Measurements from ENCODE around the gene SLC22A23.

SLC22A23 gene

GRCh38 chr6:3377536-3378397 lies 79.1 kb downstream of the SLC22A23 start:
- peak overlapping the region; percentile 90 for H3K27ac ChIP-seq
- TF ChIP-seq, protein P1, sequence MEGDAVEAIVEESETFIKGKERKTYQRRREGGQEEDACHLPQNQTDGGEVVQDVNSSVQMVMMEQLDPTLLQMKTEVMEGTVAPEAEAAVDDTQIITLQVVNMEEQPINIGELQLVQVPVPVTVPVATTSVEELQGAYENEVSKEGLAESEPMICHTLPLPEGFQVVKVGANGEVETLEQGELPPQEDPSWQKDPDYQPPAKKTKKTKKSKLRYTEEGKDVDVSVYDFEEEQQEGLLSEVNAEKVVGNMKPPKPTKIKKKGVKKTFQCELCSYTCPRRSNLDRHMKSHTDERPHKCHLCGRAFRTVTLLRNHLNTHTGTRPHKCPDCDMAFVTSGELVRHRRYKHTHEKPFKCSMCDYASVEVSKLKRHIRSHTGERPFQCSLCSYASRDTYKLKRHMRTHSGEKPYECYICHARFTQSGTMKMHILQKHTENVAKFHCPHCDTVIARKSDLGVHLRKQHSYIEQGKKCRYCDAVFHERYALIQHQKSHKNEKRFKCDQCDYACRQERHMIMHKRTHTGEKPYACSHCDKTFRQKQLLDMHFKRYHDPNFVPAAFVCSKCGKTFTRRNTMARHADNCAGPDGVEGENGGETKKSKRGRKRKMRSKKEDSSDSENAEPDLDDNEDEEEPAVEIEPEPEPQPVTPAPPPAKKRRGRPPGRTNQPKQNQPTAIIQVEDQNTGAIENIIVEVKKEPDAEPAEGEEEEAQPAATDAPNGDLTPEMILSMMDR (conservative IDR thresholded peaks at IDR 0.05): no peak

DNA sequence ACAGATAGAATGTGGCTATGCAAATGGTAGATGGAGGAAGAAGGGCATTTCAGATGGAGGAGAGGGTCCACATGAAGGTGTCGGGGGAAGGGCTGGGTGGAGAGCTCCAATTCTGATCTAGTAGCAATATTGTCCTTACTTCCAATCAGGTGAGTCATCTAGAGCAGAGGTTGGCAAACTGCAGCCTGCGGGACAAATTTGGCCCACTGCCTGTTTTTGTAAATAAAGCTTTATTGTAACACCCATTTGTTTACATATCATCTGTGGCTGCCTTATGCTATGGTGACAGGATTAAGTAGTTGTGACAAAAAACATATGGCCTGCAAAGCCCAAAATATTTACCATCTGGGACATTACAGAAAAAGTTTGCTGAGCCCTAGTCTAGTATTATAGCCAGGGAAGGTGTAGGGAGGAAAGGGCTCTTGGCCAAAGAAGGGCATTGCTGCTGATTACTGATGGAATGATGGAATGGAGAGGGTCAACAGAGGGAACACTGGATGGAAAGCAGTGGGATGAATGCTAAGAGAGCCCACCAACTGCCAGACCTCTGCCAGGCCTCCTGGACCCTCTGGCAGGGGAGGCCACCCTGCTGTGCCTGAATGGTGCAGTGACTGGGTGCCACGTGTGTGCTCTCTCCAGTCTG lies 79.8 kb downstream of the SLC22A23 start:
- peak overlapping the region; percentile 90 for H3K27ac ChIP-seq
- TF ChIP-seq, protein P1 (conservative IDR thresholded peaks at IDR 0.05): no peak

- TF ChIP-seq, protein P1 (conservative IDR thresholded peaks at IDR 0.05): no peak
- H3K27ac ChIP-seq: peak overlapping the region; percentile 90
Measured at GRCh38 chr6:3376064-3376463, 80.8 kb downstream of the SLC22A23 start.

DNA sequence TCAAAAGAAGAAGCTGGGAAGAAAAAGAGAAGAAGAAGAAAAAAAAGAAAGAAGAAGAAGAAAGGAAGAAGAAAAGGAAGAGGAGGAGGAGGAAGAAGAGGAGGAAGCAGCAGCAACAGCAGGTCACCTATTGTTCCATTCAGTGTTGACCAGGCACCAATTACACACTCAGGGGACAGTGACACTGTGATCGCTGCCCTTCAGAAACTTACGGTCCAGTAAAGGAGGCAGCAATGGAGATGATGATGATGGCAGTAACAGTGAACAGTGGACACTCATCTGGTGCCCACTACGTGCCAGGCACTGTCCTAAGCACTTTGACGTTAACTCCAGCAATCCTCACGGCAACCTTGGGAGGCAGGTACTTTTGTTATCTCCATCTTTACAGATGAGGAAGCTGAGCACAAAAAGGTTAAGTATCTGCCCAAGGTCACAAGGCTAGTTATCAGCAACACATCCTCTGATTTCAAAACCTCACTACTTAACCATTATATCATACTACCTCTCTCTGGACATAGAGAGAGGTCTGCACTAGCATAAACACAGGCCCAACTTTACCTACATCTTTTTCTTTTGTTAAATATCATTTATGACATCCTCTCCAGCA lies 83.2 kb downstream of the SLC22A23 start:
- TF ChIP-seq, protein P1 (conservative IDR thresholded peaks at IDR 0.05): no peak
- no peak overlapping the region; the same call in 1 of the 2 replicates for H3K27ac ChIP-seq

DNA sequence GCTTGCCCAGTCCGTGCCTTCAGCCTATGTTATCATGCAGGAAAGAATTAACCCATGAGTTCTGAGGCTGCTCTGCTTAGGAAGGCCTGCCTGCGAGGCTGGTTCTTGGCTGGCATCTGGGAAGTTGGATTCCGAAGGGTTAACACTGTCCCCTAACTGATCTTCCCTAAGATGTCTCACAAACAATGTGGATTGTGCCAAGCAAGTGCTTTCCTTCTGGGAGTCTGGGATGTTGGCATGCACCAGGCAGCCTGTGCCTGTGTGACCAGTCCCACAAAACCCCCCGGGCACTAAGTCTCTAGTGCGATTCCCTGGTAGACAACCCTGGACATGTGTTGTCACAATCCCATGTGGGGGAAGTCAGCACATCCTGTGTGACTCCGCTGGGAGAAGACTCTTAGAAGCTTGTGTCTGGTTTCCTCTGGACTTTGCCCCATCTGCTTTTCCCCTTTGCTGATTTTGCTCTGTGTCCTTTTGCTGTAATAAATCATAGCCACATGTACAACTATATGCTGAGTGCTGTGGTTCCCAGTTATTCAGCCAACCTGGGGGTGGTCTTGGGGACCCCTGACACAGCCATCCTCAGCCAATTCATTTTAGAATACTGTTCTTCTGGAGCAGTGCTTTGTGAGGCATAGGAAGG lies 83.8 kb downstream of the SLC22A23 start:
- no peak overlapping the region; the same call in 1 of the 2 replicates for H3K27ac ChIP-seq

GRCh38 chr6:3372184-3372846 lies 84.5 kb downstream of the SLC22A23 start:
- no peak overlapping the region; the same call in 1 of the 2 replicates for H3K27ac ChIP-seq
- TF ChIP-seq, protein P1 (conservative IDR thresholded peaks at IDR 0.05): no peak

More for the DNA sequence above, 83.8 kb downstream of the SLC22A23 start:
- TF ChIP-seq, protein P1 (conservative IDR thresholded peaks at IDR 0.05): no peak
